Astrocyte (in vitro differentiated cells and primary cell): ENCODE results near the gene GPC5. TPM values are rescaled to one million over a fixed set of nuclear protein-coding genes. Genes with fewer than 3 reads are reported as not detected.

ENCODE experiments used
- DNase-seq: peaks from one replicate; pipeline ENCODE4 v3.0.0-alpha.2; 2010; ENCODE audit warnings: low read depth
- FAIRE-seq: peaks from 2 replicates; lab custom pipeline; 2011; peaks lifted over from hg19 to GRCh38; lab: Jason Lieb, UNC
- H2AFZ ChIP-seq: 2 replicates; pipeline ENCODE4 v1.6.0; 2012; ENCODE audit warnings: low read depth, low read length, inconsistent platforms
- H3K27ac ChIP-seq: 2 replicates; pipeline ENCODE4 v1.5.1; 2011; ENCODE audit warnings: low read depth, low read length, inconsistent platforms
- H3K27me3 ChIP-seq: 2 replicates; pipeline ENCODE4 v1.6.0; 2011; ENCODE audit warnings: low read length, inconsistent platforms; ENCODE audit not compliant: insufficient read depth
- H3K36me3 ChIP-seq: 2 replicates; pipeline ENCODE4 v1.5.1; 2011; ENCODE audit warnings: low read length, inconsistent platforms; ENCODE audit not compliant: insufficient read depth
- H3K4me1 ChIP-seq: 2 replicates; pipeline ENCODE4 v1.5.1; 2011; ENCODE audit warnings: low read length, inconsistent platforms; ENCODE audit not compliant: insufficient read depth
- H3K4me2 ChIP-seq: 2 replicates; pipeline ENCODE4 v1.6.0; 2012; ENCODE audit warnings: low read length, inconsistent platforms
- H3K4me3 ChIP-seq: 2 replicates; pipeline ENCODE4 v1.5.1; 2011; ENCODE audit warnings: low read depth, mild to moderate bottlenecking, low read length, inconsistent platforms; ENCODE audit not compliant: insufficient read depth
- H3K79me2 ChIP-seq: 2 replicates; pipeline ENCODE4 v1.6.0; 2012; ENCODE audit warnings: mild to moderate bottlenecking, low read length, inconsistent platforms; ENCODE audit not compliant: insufficient read depth
- H3K9ac ChIP-seq: 2 replicates; pipeline ENCODE4 v1.6.0; 2012; ENCODE audit warnings: mild to moderate bottlenecking, low read length, inconsistent platforms
- H3K9me3 ChIP-seq: 2 replicates; pipeline ENCODE4 v1.5.1; 2012; ENCODE audit warnings: low read depth, mild to moderate bottlenecking, low read length, inconsistent platforms; ENCODE audit not compliant: insufficient read depth
- H4K20me1 ChIP-seq: 2 replicates; pipeline ENCODE4 v1.6.0; 2012; ENCODE audit warnings: low read length, inconsistent platforms; ENCODE audit not compliant: insufficient read depth
- H3K27ac Mint-ChIP-seq: one replicate; pipeline ENCODE4 v1.8.0; 2021; ENCODE audit warnings: mild to moderate bottlenecking, mixed read lengths; ENCODE audit not compliant: unreplicated experiment
- H3K27me3 Mint-ChIP-seq: one replicate; pipeline ENCODE4 v1.8.0; 2021; ENCODE audit warnings: low read depth, mixed read lengths; ENCODE audit not compliant: unreplicated experiment
- H3K36me3 Mint-ChIP-seq: one replicate; pipeline ENCODE4 v1.8.0; 2021; ENCODE audit warnings: low read depth, mixed read lengths; ENCODE audit not compliant: unreplicated experiment
- H3K4me1 Mint-ChIP-seq: one replicate; pipeline ENCODE4 v1.8.0; 2021; ENCODE audit warnings: low read depth, mixed read lengths; ENCODE audit not compliant: unreplicated experiment
- H3K4me3 Mint-ChIP-seq: one replicate; pipeline ENCODE4 v1.8.0; 2021; ENCODE audit warnings: mild to moderate bottlenecking, moderate library complexity, mixed read lengths; ENCODE audit not compliant: unreplicated experiment
- H3K9me3 Mint-ChIP-seq: one replicate; pipeline ENCODE4 v1.8.0; 2021; ENCODE audit warnings: mild to moderate bottlenecking, mixed read lengths; ENCODE audit not compliant: unreplicated experiment
- CTCF ChIP-seq: IDR thresholded peaks from 2 replicates; pipeline ENCODE4 v1.5.1; 2011; ENCODE audit warnings: low read depth, mild to moderate bottlenecking, inconsistent platforms, low read length, moderate library complexity; ENCODE audit not compliant: insufficient read depth
- EZH2 ChIP-seq: IDR thresholded peaks from 2 replicates; pipeline ENCODE4 v1.6.1; 2012; ENCODE audit warnings: mild to moderate bottlenecking, low read length, inconsistent platforms; ENCODE audit not compliant: insufficient read depth
- total RNA-seq: library from RNA; stranded (reverse); gene quantifications from 2 replicates; pipeline ENCODE4 v1.2.1, GENCODE V29; 2021

GPC5 gene
- total RNA-seq, 1 donor from 2014 or later: 1.1 TPM

DNA sequence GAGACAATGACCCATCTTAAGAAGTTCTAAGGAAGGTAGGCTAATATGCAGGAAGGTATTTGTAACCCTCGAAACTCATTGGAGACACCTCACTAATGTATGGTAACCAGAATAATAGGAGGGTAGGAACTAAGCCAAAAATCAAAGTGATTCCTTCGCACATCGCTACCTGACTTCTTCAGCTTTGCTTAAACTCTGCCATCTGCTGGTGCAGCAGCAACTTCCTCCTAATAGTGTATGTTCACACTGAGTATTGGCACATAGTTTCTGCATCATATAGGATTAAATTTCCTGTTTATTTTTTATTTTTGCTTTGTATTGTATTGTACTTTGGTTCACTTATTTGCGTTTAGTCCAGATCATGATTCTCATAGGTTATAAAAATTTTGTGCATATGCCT is 676.2 kb downstream of the GPC5 start:
- Histone ChIP-seq H3K79me2 (no peaks in the 10 kb centered on the region), H4K20me1 (no peaks in the 10 kb centered on the region), H3K27me3 (no peaks in the 10 kb centered on the region), H3K27ac (no peak overlapping the region), H3K4me3 (no peak overlapping the region), H3K36me3 (no peaks in the 10 kb centered on the region), H3K9me3 (no peaks in the 10 kb centered on the region), H2AFZ (no peak overlapping the region), H3K4me1 (no peaks in the 10 kb centered on the region), H3K9ac (no peak overlapping the region), H3K4me2 (no peak overlapping the region)
- DNase-seq (no peak), FAIRE-seq (no peak)
- Mint-ChIP-seq H3K4me3 (no peak overlapping the region), H3K27me3 (no peaks in the 10 kb centered on the region), H3K27ac (no peak overlapping the region), H3K9me3 (no peaks in the 10 kb centered on the region), H3K4me1 (no peaks in the 10 kb centered on the region), H3K36me3 (no peaks in the 10 kb centered on the region)
- TF ChIP-seq EZH2: no peak
- peak; percentile 34 for TF ChIP-seq CTCF

DNA sequence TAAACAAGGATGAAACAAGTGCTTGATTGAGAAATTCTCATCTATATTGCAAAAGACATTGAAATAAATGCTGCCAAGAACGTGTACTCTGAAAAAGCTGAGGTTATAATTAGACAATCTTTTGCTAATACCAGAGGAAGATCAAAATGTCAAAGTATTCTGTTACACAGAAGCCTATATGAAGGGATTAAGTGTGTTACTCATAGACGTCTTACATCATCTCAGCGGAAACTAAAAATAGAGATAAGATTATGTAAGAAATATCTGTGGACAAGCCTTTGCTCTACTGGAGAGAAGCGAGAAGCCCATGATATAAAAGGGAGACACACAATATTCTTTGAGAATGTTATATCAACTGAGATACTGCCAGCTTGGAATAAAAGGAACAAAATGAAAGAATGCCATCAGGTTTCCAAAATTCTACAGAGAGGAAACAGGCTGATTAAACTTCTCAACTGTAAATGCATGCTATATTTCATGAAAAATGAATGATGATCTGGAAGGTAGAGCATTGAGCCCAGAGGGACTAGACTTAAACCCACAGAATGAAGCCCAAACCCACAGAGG is 699.0 kb downstream of the GPC5 start:
- no peak overlapping the region for H3K4me3 ChIP-seq
- no peaks in the 10 kb centered on the region for H3K9me3 ChIP-seq
- Mint-ChIP-seq H3K4me3 (no peak overlapping the region), H3K36me3 (no peaks in the 10 kb centered on the region), H3K27ac (no peak overlapping the region), H3K4me1 (no peaks in the 10 kb centered on the region), H3K27me3 (peaks cover 8% of the 10 kb centered on the region), H3K9me3 (no peaks in the 10 kb centered on the region)
- DNase-seq (no peak), FAIRE-seq (no peak)
- H3K79me2 ChIP-seq: no peaks in the 10 kb centered on the region
- no peaks in the 10 kb centered on the region for H4K20me1 ChIP-seq
- H3K36me3 ChIP-seq: no peaks in the 10 kb centered on the region
- TF ChIP-seq CTCF: no peak
- no peak for TF ChIP-seq EZH2
- H3K9ac ChIP-seq: no peak overlapping the region
- no peak overlapping the region for H3K4me2 ChIP-seq
- H3K4me1 ChIP-seq: no peaks in the 10 kb centered on the region
- H3K27me3 ChIP-seq: no peaks in the 10 kb centered on the region
- H2AFZ ChIP-seq: no peak overlapping the region
- H3K27ac ChIP-seq: no peak overlapping the region

GRCh38 chr13:92101801-92102200 is 703.4 kb downstream of the GPC5 start:
- no peak for TF ChIP-seq EZH2
- no peak for TF ChIP-seq CTCF
- H3K4me3 ChIP-seq: no peak overlapping the region
- H3K27me3 Mint-ChIP-seq: peaks cover 8% of the 10 kb centered on the region
- H4K20me1 ChIP-seq: no peaks in the 10 kb centered on the region
- H3K9ac ChIP-seq: no peak overlapping the region
- no peaks in the 10 kb centered on the region for H3K9me3 ChIP-seq
- H3K4me1 ChIP-seq: no peaks in the 10 kb centered on the region
- no peak overlapping the region for H3K27ac Mint-ChIP-seq
- H3K9me3 Mint-ChIP-seq: no peaks in the 10 kb centered on the region
- no peaks in the 10 kb centered on the region for H3K36me3 Mint-ChIP-seq
- no peak overlapping the region for H3K4me3 Mint-ChIP-seq
- no peak overlapping the region for H3K27ac ChIP-seq
- no peaks in the 10 kb centered on the region for H3K79me2 ChIP-seq
- no peaks in the 10 kb centered on the region for H3K27me3 ChIP-seq
- DNase-seq (no peak), FAIRE-seq (no peak)
- H3K36me3 ChIP-seq: no peaks in the 10 kb centered on the region
- peaks cover 8% of the 10 kb centered on the region for H3K4me1 Mint-ChIP-seq
- H3K4me2 ChIP-seq: no peak overlapping the region
- H2AFZ ChIP-seq: no peak overlapping the region
